Renal cortex interstitium (tissue), 11 donors: ENCODE measurements around the gene ZNF773. TPM values are rescaled to one million over a fixed set of nuclear protein-coding genes. Genes with fewer than 3 reads are reported as not detected.

ENCODE experiments used
- DNase-seq, 11 donors: peaks; one replicate each; pipeline ENCODE4 v3.0.0-alpha.2; 2013; ENCODE audit warnings: low read depth in 9 of 11, low spot score in 4 of 11; ENCODE audit errors: extremely low read depth in 1 of 11
- polyA plus RNA-seq, 3 donors: library from polyadenylated mRNA; unstranded; fragments of 120-200 nt; gene quantifications; one replicate each; pipeline ENCODE4 v1.2.1, GENCODE V29; 2013; ENCODE audit not compliant: insufficient read length in 3 of 3

ZNF773 gene
- polyA plus RNA-seq, 3 donors, result 12.0 to 16.8 (median 15.4) TPM

- DNase-seq, result peak; percentile 71 to 94 (median 86)
These were observed 27.6 kb downstream of the ZNF773 start, which contains the start of gene ZNF549 for GRCh38 chr19:57527136-57527881. ZNF549 (plus strand) TSS chr19:57527356; CDS start chr19:57527574, 218 bp downstream.

GRCh38 chr19:57537953-57538547 lies 38.3 kb downstream of the ZNF773 start:
- no peak for DNase-seq

GRCh38 chr19:57546513-57546912 lies 46.8 kb downstream of the ZNF773 start:
- DNase-seq, result no peak

GRCh38 chr19:57552432-57552831 lies 52.7 kb downstream of the ZNF773 start:
- no peak for DNase-seq

- no peak for DNase-seq
These were observed 57.9 kb downstream of the ZNF773 start for GRCh38 chr19:57557659-57558058.

Other genes starting within 250 kb of the ZNF773 start
- 1 to 10 TPM; 2.5 to 4.2 (median 2.5) TPM for gene ZNF460, start 219.5 kb upstream of the ZNF773 start, polyA plus RNA-seq
- 10 to 100 TPM in 1 of 3 donors, 1 to 10 TPM in 2; 8.0 to 10.4 (median 8.2) TPM for gene ZNF543, start 179.5 kb upstream of the ZNF773 start, polyA plus RNA-seq
- gene ZNF304, start 148.7 kb upstream of the ZNF773 start, polyA plus RNA-seq, result 10 to 100 TPM; 16.2 to 17.6 (median 17.3) TPM
- 10 to 100 TPM; 16.4 to 18.2 (median 18.2) TPM for gene TRAPPC2B, start 136.4 kb upstream of the ZNF773 start, polyA plus RNA-seq
- gene ZNF547, start 136.4 kb upstream of the ZNF773 start, polyA plus RNA-seq, result 1 to 10 TPM; 5.9 to 7.0 (median 6.4) TPM
- gene ZNF548, start 110.1 kb upstream of the ZNF773 start, polyA plus RNA-seq, result 10 to 100 TPM; 18.5 to 35.6 (median 20.5) TPM
- 10 to 100 TPM; 11.6 to 12.6 (median 11.9) TPM for gene ZNF17, start 88.8 kb upstream of the ZNF773 start, polyA plus RNA-seq
- gene ZNF749, start 64.6 kb upstream of the ZNF773 start, polyA plus RNA-seq, result 10 to 100 TPM in 2 of 3 donors, 1 to 10 TPM in 1; 9.6 to 18.0 (median 10.5) TPM
- gene VN1R1, start 42.8 kb upstream of the ZNF773 start, polyA plus RNA-seq, result 1 to 10 TPM; 2.5 to 4.7 (median 3.1) TPM
- gene ZNF772, start 22.4 kb upstream of the ZNF773 start, polyA plus RNA-seq, result 10 to 100 TPM; 21.3 to 23.6 (median 22.8) TPM
- gene ZNF419, start 12.2 kb upstream of the ZNF773 start, polyA plus RNA-seq, result 10 to 100 TPM; 20.3 to 22.7 (median 20.8) TPM
- gene ZNF549, start 27.4 kb downstream of the ZNF773 start, polyA plus RNA-seq, result 10 to 100 TPM; 12.5 to 16.4 (median 15.8) TPM
- gene ZNF550, start 59.9 kb downstream of the ZNF773 start, polyA plus RNA-seq, result 10 to 100 TPM; 18.5 to 21.8 (median 20.6) TPM
- 10 to 100 TPM in 1 of 3 donors, 1 to 10 TPM in 2; 7.7 to 10.8 (median 9.1) TPM for gene ZNF416, start 79.0 kb downstream of the ZNF773 start, polyA plus RNA-seq
- gene ZIK1, start 84.2 kb downstream of the ZNF773 start, polyA plus RNA-seq, result 10 to 100 TPM; 19.3 to 23.8 (median 20.8) TPM
- gene ZNF530, start 99.9 kb downstream of the ZNF773 start, polyA plus RNA-seq, result 1 to 10 TPM; 4.9 to 6.3 (median 4.9) TPM
- gene ZNF134, start 114.3 kb downstream of the ZNF773 start, polyA plus RNA-seq, result 10 to 100 TPM; 25.4 to 29.1 (median 26.7) TPM
- gene ZNF211, start 133.2 kb downstream of the ZNF773 start, polyA plus RNA-seq, result 10 to 100 TPM; 31.6 to 42.6 (median 35.0) TPM
- gene ZSCAN4, start 169.0 kb downstream of the ZNF773 start, polyA plus RNA-seq, result under 1 TPM in 2 of 3 donors, not detected in 1; 0.06 to 0.08 TPM
- gene ZNF551, start 182.0 kb downstream of the ZNF773 start, polyA plus RNA-seq, result 10 to 100 TPM; 14.2 to 17.3 (median 16.4) TPM
- gene ZNF154, start 209.3 kb downstream of the ZNF773 start, polyA plus RNA-seq, result 10 to 100 TPM; 26.3 to 36.1 (median 27.7) TPM
- gene ZNF671, start 227.7 kb downstream of the ZNF773 start, polyA plus RNA-seq, result 10 to 100 TPM; 17.7 to 20.6 (median 20.0) TPM
- gene ZNF776, start 246.9 kb downstream of the ZNF773 start, polyA plus RNA-seq, result 10 to 100 TPM; 34.6 to 45.6 (median 37.8) TPM